GM12878 (cell line): ENCODE data around the gene MCRIP2. TPM values are rescaled to one million over a fixed set of nuclear protein-coding genes. Genes with fewer than 3 reads are reported as not detected.

Experiments used
- CUX1 ChIP-seq: IDR thresholded peaks from 2 replicates; pipeline ENCODE4 v1.6.1; 2012; ENCODE audit warnings: improper control_type of control experiment, low read depth, low read length; ENCODE audit not compliant: insufficient replicate concordance
- HDAC6 ChIP-seq: fragments of 200-600 bp; sonication (generic); IDR thresholded peaks from one replicate; pipeline ENCODE4 v1.8.0; 2017; ENCODE audit warnings: antibody characterized with exemption; ENCODE audit not compliant: unreplicated experiment
- MLLT1 ChIP-seq: fragments of 450-650 bp; IDR thresholded peaks from 2 replicates; pipeline ENCODE4 v1.6.1; 2016; ENCODE audit warnings: mild to moderate bottlenecking
- NFIC ChIP-seq: IDR thresholded peaks from 2 replicates; pipeline ENCODE4 v1.6.1; 2012; ENCODE audit warnings: low read depth, mild to moderate bottlenecking, inconsistent platforms, low read length, moderate library complexity
- NFYA ChIP-seq: IDR thresholded peaks from 2 replicates; pipeline ENCODE4 v1.6.1; 2011; ENCODE audit warnings: low read depth, mild to moderate bottlenecking, low read length, improper control_type of control experiment, borderline replicate concordance
- POLR2AphosphoS2 ChIP-seq: IDR thresholded peaks from 2 replicates; pipeline ENCODE4 v1.6.1; 2011; ENCODE audit warnings: low read depth, mild to moderate bottlenecking, low read length, improper control_type of control experiment, moderate library complexity
- YBX1 ChIP-seq: fragments of 450-650 bp; IDR thresholded peaks from 2 replicates; pipeline ENCODE4 v1.6.1; 2016; ENCODE audit warnings: antibody characterized with exemption
- ZBTB40 ChIP-seq: fragments of 450-650 bp; IDR thresholded peaks from 2 replicates; pipeline ENCODE4 v1.6.1; 2016; ENCODE audit warnings: mild to moderate bottlenecking, moderate library complexity, borderline replicate concordance
- polyA plus RNA-seq, 11 experiments: library from polyadenylated mRNA; depleted of rRNA in 4 of 11; unstranded in 6 of 11; stranded (reverse) in 5 of 11; fragments of >200 nt; fragmentation: Nextera tagmentation in 4 of 11; fragmentation: Illumina TruSeq in 1 of 11; extraction: Ambion mirVana in 4 of 11; extraction: Trizol in 1 of 11; gene quantifications; 1 replicate in 1 of 11; 2 replicates in 10 of 11; pipeline versions ENCODE4 v1.2.1 to v1.2.3, GENCODE V29; 2011 to 2016; ENCODE audit warnings: inconsistent platforms in 2 of 11, missing spikeins in 2 of 11, low read depth in 1 of 11
- total RNA-seq, 4 experiments: library from RNA; depleted of rRNA in 3 of 4; stranded (reverse); fragments of >200 nt in 3 of 4; fragmentation: Illumina TruSeq in 1 of 4; extraction: Trizol in 1 of 4; gene quantifications; 2 replicates each; pipeline versions ENCODE4 v1.2.1 to v1.2.3, GENCODE V29; 2013 to 2021
- TF ChIP-seq, protein P1 (sequence below): fragments of 450-650 bp; IDR thresholded peaks from 2 replicates; pipeline ENCODE4 v1.6.1; 2018; ENCODE audit warnings: borderline replicate concordance, mild to moderate bottlenecking; ENCODE audit not compliant: partially characterized antibody

MCRIP2 gene
- total and polyA plus RNA-seq, 10 of the 15 experiments (the other 5 are each of a cell fraction or from before 2014, with no cell fraction given) = 0.19 to 93.1 (median 57.9) TPM

GRCh38 chr16:647173-647902, 5.7 kb downstream of the MCRIP2 start (continued):
- no peak for TF ChIP-seq ZBTB40
- TF ChIP-seq MLLT1 = no peak
- TF ChIP-seq, protein P1, sequence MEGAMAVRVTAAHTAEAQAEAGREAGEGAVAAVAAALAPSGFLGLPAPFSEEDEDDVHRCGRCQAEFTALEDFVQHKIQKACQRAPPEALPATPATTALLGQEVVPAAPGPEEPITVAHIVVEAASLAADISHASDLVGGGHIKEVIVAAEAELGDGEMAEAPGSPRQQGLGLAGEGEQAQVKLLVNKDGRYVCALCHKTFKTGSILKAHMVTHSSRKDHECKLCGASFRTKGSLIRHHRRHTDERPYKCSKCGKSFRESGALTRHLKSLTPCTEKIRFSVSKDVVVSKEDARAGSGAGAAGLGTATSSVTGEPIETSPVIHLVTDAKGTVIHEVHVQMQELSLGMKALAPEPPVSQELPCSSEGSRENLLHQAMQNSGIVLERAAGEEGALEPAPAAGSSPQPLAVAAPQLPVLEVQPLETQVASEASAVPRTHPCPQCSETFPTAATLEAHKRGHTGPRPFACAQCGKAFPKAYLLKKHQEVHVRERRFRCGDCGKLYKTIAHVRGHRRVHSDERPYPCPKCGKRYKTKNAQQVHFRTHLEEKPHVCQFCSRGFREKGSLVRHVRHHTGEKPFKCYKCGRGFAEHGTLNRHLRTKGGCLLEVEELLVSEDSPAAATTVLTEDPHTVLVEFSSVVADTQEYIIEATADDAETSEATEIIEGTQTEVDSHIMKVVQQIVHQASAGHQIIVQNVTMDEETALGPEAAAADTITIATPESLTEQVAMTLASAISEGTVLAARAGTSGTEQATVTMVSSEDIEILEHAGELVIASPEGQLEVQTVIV = no peak
- TF ChIP-seq YBX1 = no peak
- TF ChIP-seq CUX1 = no peak
- no peak for TF ChIP-seq NFYA
- TF ChIP-seq NFIC = no peak
- TF ChIP-seq POLR2AphosphoS2 = no peak
- TF ChIP-seq HDAC6 = no peak
- TF ChIP-seq, all 136 proteins: peak for 0
